HG02798 (cell line): ENCODE results near the gene ACTR3C.

Experiments
- ATAC-seq: cut with Tn5 transposase; IDR thresholded peaks from one replicate; pipeline ENCODE4 v1.9.1; 2021; ENCODE audit warnings: mild to moderate bottlenecking; ENCODE audit not compliant: unreplicated experiment, poor library complexity

Gene ACTR3C

GRCh38 chr7:150337179-150337578 lies 13.8 kb upstream of the ACTR3C start:
- ATAC-seq: no peak

- no peak for ATAC-seq
Observed at GRCh38 chr7:150336746-150337145, 13.4 kb upstream of the ACTR3C start.

GRCh38 chr7:150335774-150336112 lies 12.4 kb upstream of the ACTR3C start:
- ATAC-seq: no peak

- ATAC-seq: no peak
Observed at GRCh38 chr7:150335108-150335773, 11.9 kb upstream of the ACTR3C start.

GRCh38 chr7:150334108-150334507 lies 10.8 kb upstream of the ACTR3C start:
- no peak for ATAC-seq

- ATAC-seq: no peak
Observed at GRCh38 chr7:150333659-150334058, 10.3 kb upstream of the ACTR3C start.

GRCh38 chr7:150332852-150333635 lies 9.7 kb upstream of the ACTR3C start:
- no peak for ATAC-seq

- no peak for ATAC-seq
Observed at GRCh38 chr7:150330211-150330885, 7.0 kb upstream of the ACTR3C start.

GRCh38 chr7:150329331-150330120 lies 6.2 kb upstream of the ACTR3C start:
- no peak for ATAC-seq

- no peak for ATAC-seq
Observed at GRCh38 chr7:150327308-150327707, 4.0 kb upstream of the ACTR3C start.

GRCh38 chr7:150326657-150327268 lies 3.4 kb upstream of the ACTR3C start:
- ATAC-seq: no peak

- no peak for ATAC-seq
Observed at GRCh38 chr7:150325901-150326300, 2.6 kb upstream of the ACTR3C start.

GRCh38 chr7:150325110-150325611 lies 1.8 kb upstream of the ACTR3C start:
- ATAC-seq: no peak

- ATAC-seq: no peak
Observed at GRCh38 chr7:150324373-150324961, 1.1 kb upstream of the ACTR3C start.

GRCh38 chr7:150323682-150324372 lies 482 bp upstream of the ACTR3C start:
- ATAC-seq: peak; percentile 2

- ATAC-seq: peak; percentile 27
Observed at GRCh38 chr7:150322114-150322832, 1.1 kb downstream of the ACTR3C start.

GRCh38 chr7:150321788-150322113 lies 1.6 kb downstream of the ACTR3C start:
- ATAC-seq: no peak

GRCh38 chr7:150317748-150318444 lies 5.4 kb downstream of the ACTR3C start:
- no peak for ATAC-seq
